Neural cell (in vitro differentiated cells): Measurements from ENCODE around the gene TIGD3. TPM values are rescaled to one million over a fixed set of nuclear protein-coding genes. Genes with fewer than 3 reads are reported as not detected.
A peak's percentile ranks its signal among the peaks of the same experiment; 100 is the strongest.

Experiments
- H2AFZ ChIP-seq: fragments of 200-600, 300-800 bp; sonication (generic), shearing (Covaris generic); 2 replicates; pipeline ENCODE4 v1.6.0; 2014; ENCODE audit warnings: low read depth, mild to moderate bottlenecking, antibody characterized with exemption, low read length, moderate library complexity
- H3F3A ChIP-seq: fragments of 200-600 bp; shearing (Covaris generic); 2 replicates; pipeline ENCODE4 v1.6.1; 2016; ENCODE audit warnings: mild to moderate bottlenecking, moderate library complexity, mixed read lengths, antibody characterized with exemption, low read length; ENCODE audit not compliant: insufficient read depth, poor library complexity, severe bottlenecking
- H3K27ac ChIP-seq: fragments of 200-600, 300-800 bp; sonication (generic), shearing (Covaris generic); 2 replicates; pipeline ENCODE4 v1.5.1; 2014; ENCODE audit warnings: mild to moderate bottlenecking, low read length, moderate library complexity
- H3K27me3 ChIP-seq: fragments of 300-800, 200-600 bp; sonication (generic), shearing (Covaris generic); 2 replicates; pipeline ENCODE4 v1.6.0; 2014; ENCODE audit warnings: mild to moderate bottlenecking, low read depth, low read length, moderate library complexity; ENCODE audit not compliant: insufficient read depth
- H3K36me3 ChIP-seq: fragments of 300-800, 200-600 bp; sonication (generic), shearing (Covaris generic); 2 replicates; pipeline ENCODE4 v1.5.1; 2014; ENCODE audit warnings: mild to moderate bottlenecking, antibody characterized with exemption, low read length, moderate library complexity; ENCODE audit not compliant: insufficient read depth
- H3K4me2 ChIP-seq: fragments of 300-800, 200-600 bp; sonication (generic), shearing (Covaris generic); 2 replicates; pipeline ENCODE4 v1.6.0; 2014; ENCODE audit warnings: mild to moderate bottlenecking, low read length
- H3K4me3 ChIP-seq: fragments of 300-800, 200-600 bp; sonication (generic), shearing (Covaris generic); 2 replicates; pipeline ENCODE4 v1.5.1; 2014; ENCODE audit warnings: mild to moderate bottlenecking, low read length, moderate library complexity
- H3K79me2 ChIP-seq: fragments of 200-600 bp; shearing (Covaris generic); replicated peaks from 2 replicates; pipeline ENCODE4 v1.6.0; 2014; ENCODE audit warnings: mild to moderate bottlenecking, low read length, moderate library complexity; ENCODE audit not compliant: insufficient read depth
- H3K9ac ChIP-seq: fragments of 300-800, 200-600 bp; sonication (generic), shearing (Covaris generic); 2 replicates; pipeline ENCODE4 v1.6.1; 2016; ENCODE audit warnings: mild to moderate bottlenecking, low read length, mixed read lengths
- H3K9me2 ChIP-seq: fragments of 200-600 bp; shearing (Covaris generic); 2 replicates; pipeline ENCODE4 v1.6.1; 2016; ENCODE audit warnings: mild to moderate bottlenecking, low read length, mixed read lengths; ENCODE audit not compliant: insufficient read depth
- H3K9me3 ChIP-seq: fragments of 200-600, 300-800 bp; sonication (generic), shearing (Covaris generic); 2 replicates; pipeline ENCODE4 v1.6.1; 2016; ENCODE audit warnings: mild to moderate bottlenecking, mixed run types, low read length, moderate library complexity, mixed read lengths
- H4K20me1 ChIP-seq: fragments of 200-600 bp; shearing (Covaris generic); 2 replicates; pipeline ENCODE4 v1.6.1; 2016; ENCODE audit warnings: mild to moderate bottlenecking, mixed run types; ENCODE audit not compliant: insufficient read depth
- CTCF ChIP-seq: fragments of 450-650 bp; IDR thresholded peaks from 2 replicates; pipeline ENCODE4 v1.5.1; 2014; ENCODE audit warnings: antibody characterized with exemption, mild to moderate bottlenecking, moderate library complexity; ENCODE audit not compliant: poor library complexity, severe bottlenecking
- EP300 ChIP-seq: fragments of 450-650 bp; conservative IDR thresholded peaks from 2 replicates; pipeline ENCODE4 v1.6.1; 2014; ENCODE audit warnings: antibody characterized with exemption, mild to moderate bottlenecking, moderate library complexity; ENCODE audit not compliant: poor library complexity, severe bottlenecking
- EZH2 ChIP-seq: fragments of 200-600, 300-800 bp; shearing (Covaris generic), sonication (generic); IDR thresholded peaks from 2 replicates; pipeline ENCODE4 v1.6.1; 2014; ENCODE audit warnings: antibody characterized with exemption, low read length, borderline replicate concordance, mild to moderate bottlenecking; ENCODE audit not compliant: insufficient read depth, poor library complexity, severe bottlenecking
- MXI1 ChIP-seq: fragments of 450-650 bp; conservative IDR thresholded peaks from 2 replicates; pipeline ENCODE4 v1.6.1; 2014; ENCODE audit warnings: antibody characterized with exemption, mild to moderate bottlenecking; ENCODE audit not compliant: poor library complexity, severe bottlenecking
- POLR2AphosphoS5 ChIP-seq: IDR thresholded peaks from 2 replicates; pipeline ENCODE4 v1.6.1; 2012
- RAD21 ChIP-seq: fragments of 450-650 bp; conservative IDR thresholded peaks from 2 replicates; pipeline ENCODE4 v1.6.1; 2014; ENCODE audit warnings: antibody characterized with exemption, mild to moderate bottlenecking, moderate library complexity
- REST ChIP-seq: IDR thresholded peaks from 2 replicates; pipeline ENCODE4 v1.6.1; 2012; ENCODE audit warnings: borderline replicate concordance
- SMC3 ChIP-seq: fragments of 450-650 bp; conservative IDR thresholded peaks from 2 replicates; pipeline ENCODE4 v1.6.1; 2014; ENCODE audit warnings: antibody characterized with exemption, mild to moderate bottlenecking, moderate library complexity; ENCODE audit not compliant: poor library complexity
- TAF1 ChIP-seq: IDR thresholded peaks from 2 replicates; pipeline ENCODE4 v1.6.1; 2012; ENCODE audit warnings: low read depth
- polyA plus RNA-seq: library from polyadenylated mRNA; depleted of rRNA; stranded (reverse); fragments of >200 nt; gene quantifications from 2 replicates; pipeline ENCODE4 v1.2.3, GENCODE V29; 2014

Gene TIGD3
- polyA plus RNA-seq, 1 donor from 2014 or later: 16.1 TPM

GRCh38 chr11:65314501-65315203 lies 39.9 kb upstream of the TIGD3 start, which contains the start of gene CDC42EP2:
TSS of gene CDC42EP2 (plus strand) at chr11:65314866. CDS start at chr11:65320899, 6,033 bp downstream.
- Histone ChIP-seq H4K20me1 (no peaks in the 10 kb centered on the region), H3F3A (no peaks in the 10 kb centered on the region), H3K9ac (peak within 1 kb of the TSS; percentile 77), H3K4me2 (peak within 1 kb of the TSS; percentile 59), H2AFZ (peak within 1 kb of the TSS; percentile 69), H3K79me2 (no peaks in the 10 kb centered on the region), H3K27me3 (peaks cover 7% of the 10 kb centered on the region), H3K9me2 (no peaks in the 10 kb centered on the region), H3K27ac (peak within 1 kb of the TSS; percentile 31), H3K4me3 (peak within 1 kb of the TSS; percentile 98), H3K9me3 (no peaks in the 10 kb centered on the region), H3K36me3 (no peaks in the 10 kb centered on the region)
- no peak for TF ChIP-seq REST
- TF ChIP-seq MXI1: no peak
- TF ChIP-seq EZH2: no peak
- TF ChIP-seq TAF1: no peak
- TF ChIP-seq SMC3: no peak
- no peak for TF ChIP-seq POLR2AphosphoS5
- TF ChIP-seq EP300: no peak
- TF ChIP-seq CTCF: no peak
- TF ChIP-seq RAD21: no peak

- H3K9ac ChIP-seq: peak overlapping the region; percentile 77
These were observed 39.2 kb upstream of the TIGD3 start for GRCh38 chr11:65315204-65315865.

More at GRCh38 chr11:65315204-65315865, 39.2 kb upstream of the TIGD3 start:
- Histone ChIP-seq H3K9me3 (no peaks in the 10 kb centered on the region), H3K4me3 (peak overlapping the region; percentile 98), H3K9me2 (no peaks in the 10 kb centered on the region), H3K79me2 (no peaks in the 10 kb centered on the region), H3K36me3 (no peaks in the 10 kb centered on the region), H3K27ac (peak overlapping the region; percentile 31), H3F3A (no peaks in the 10 kb centered on the region), H4K20me1 (no peaks in the 10 kb centered on the region), H3K4me2 (peak overlapping the region; percentile 59), H3K27me3 (peaks cover 7% of the 10 kb centered on the region), H2AFZ (peak overlapping the region; percentile 69)
- no peak for TF ChIP-seq TAF1
- peak; percentile 99 for TF ChIP-seq CTCF
- TF ChIP-seq EZH2: no peak
- TF ChIP-seq EP300: no peak
- TF ChIP-seq MXI1: peak; percentile 81
- TF ChIP-seq SMC3: peak; percentile 86
- TF ChIP-seq RAD21: peak; percentile 71
- peak; percentile 53 for TF ChIP-seq POLR2AphosphoS5
- TF ChIP-seq REST: no peak
